ENCODE measurements around the gene PPP2R2C. TPM values are rescaled to one million over a fixed set of nuclear protein-coding genes. Genes with fewer than 3 reads are reported as not detected.

Gene PPP2R2C
- total RNA-seq, 1 experiment from 2014 or later = 9.5 TPM

DNA sequence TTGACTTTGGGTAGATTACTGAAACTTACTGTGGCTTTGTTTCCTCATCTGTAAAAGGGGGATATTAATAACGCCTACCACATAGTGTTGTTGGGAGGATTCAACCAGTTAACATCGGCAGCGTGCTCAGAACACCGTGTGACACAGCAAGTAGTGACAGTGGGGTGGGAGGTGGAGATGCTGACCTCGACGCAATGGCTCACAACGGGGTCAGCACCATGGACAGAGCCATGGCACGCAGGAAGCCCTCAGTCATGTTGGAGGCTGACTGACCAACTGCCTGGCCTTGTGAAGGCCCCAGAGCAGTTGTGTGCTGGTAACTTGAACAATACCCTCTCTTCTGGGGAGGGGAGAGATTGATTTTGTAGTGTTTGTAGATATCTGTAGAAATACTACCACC is 109.5 kb downstream of the PPP2R2C start:
- H3K27me3 ChIP-seq (ENCODE audit: low read length) = no peaks in the 10 kb centered on the region
- H3K9ac ChIP-seq (ENCODE audit: low read length) = no peak overlapping the region
- no peaks in the 10 kb centered on the region for H3K79me2 ChIP-seq (ENCODE audit: low read length)
- H2AFZ ChIP-seq (ENCODE audit: low read length) = no peak overlapping the region
- intact Hi-C loops (cut with micrococcal nuclease) = no loop called here
- BruUV-seq (replicated peaks) = no TSS peak
- no peaks in the 10 kb centered on the region for H3K4me1 ChIP-seq (ENCODE audit: insufficient read depth, low read length)
- DNase-seq (peak; percentile 16), ATAC-seq (no peak)
- H3K27ac ChIP-seq (ENCODE audit: low read length) = no peak overlapping the region
- no peaks in the 10 kb centered on the region for H3K9me3 ChIP-seq (ENCODE audit: low read length)
- no peaks in the 10 kb centered on the region for H3F3A ChIP-seq (ENCODE audit: low read length, unreplicated experiment)
- ChIA-PET POLR2A (ENCODE audit: unreplicated experiment) (no interaction called here), CTCF (no interaction called here)
- H3K4me2 ChIP-seq (ENCODE audit: low read length) = no peak overlapping the region
- no peaks in the 10 kb centered on the region for H3K36me3 ChIP-seq (ENCODE audit: low read depth, low read length)
- H3K4me3 ChIP-seq (ENCODE audit: low read length) = no peak overlapping the region
- H4K20me1 ChIP-seq (ENCODE audit: low read length) = no peaks in the 10 kb centered on the region
- H3K9me2 ChIP-seq (replicated peaks; ENCODE audit: low read length) = no peaks in the 10 kb centered on the region
- TF ChIP-seq EZH2 (IDR thresholded peaks at IDR 0.05; ENCODE audit: low read length, unreplicated experiment) = no peak

DNA sequence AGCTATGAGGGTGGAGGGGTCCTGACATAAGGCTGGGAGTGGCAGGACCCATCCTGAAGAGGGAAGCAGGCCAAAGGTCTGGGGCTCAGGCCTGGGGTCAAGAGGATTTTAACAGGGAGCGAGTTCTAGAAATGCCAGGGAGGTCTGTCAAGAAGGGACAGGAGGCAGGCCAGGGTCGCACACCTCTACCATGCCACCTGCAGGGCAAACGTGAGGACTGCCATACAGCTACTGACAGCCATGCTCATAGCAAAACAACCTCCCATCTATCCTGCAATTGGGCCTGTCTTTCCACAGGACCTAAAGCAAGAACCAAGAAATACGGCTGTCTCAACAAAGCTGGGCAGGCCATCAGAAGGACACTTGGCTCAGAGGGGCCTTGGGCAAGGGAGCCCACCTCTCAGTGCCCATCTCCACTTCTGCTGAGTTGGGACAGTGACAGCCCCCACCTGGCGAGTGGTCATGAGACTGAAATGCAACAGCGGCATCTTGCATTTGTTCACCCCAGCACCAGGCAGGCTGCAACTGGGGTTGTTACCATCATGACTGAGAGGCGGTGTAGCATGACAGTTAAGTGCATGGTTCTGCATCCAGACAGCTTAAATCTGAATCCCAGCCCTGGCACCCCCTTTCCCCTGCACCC is 110.0 kb downstream of the PPP2R2C start:
- BruUV-seq (replicated peaks) = no TSS peak
- no peaks in the 10 kb centered on the region for H3F3A ChIP-seq (ENCODE audit: low read length, unreplicated experiment)
- no peak; the same call in 1 of the 2 replicates for ATAC-seq
- no peaks in the 10 kb centered on the region for H3K27me3 ChIP-seq (ENCODE audit: low read length)
- ChIA-PET CTCF (no interaction called here), POLR2A (ENCODE audit: unreplicated experiment) (no interaction called here)
- intact Hi-C loops (cut with micrococcal nuclease) = no loop called here
- no peak overlapping the region for H3K4me3 ChIP-seq (ENCODE audit: low read length)
- no peak overlapping the region for H3K4me2 ChIP-seq (ENCODE audit: low read length)
- DNase-seq = peak; percentile 3
- H2AFZ ChIP-seq (ENCODE audit: low read length) = no peak overlapping the region
- no peaks in the 10 kb centered on the region for H4K20me1 ChIP-seq (ENCODE audit: low read length)
- TF ChIP-seq CTCF (conservative IDR thresholded peaks at IDR 0.05; ENCODE audit: low read depth, low read length) = peak; percentile 26; the same call in 1 of the 2 replicates
- TF ChIP-seq EZH2 (IDR thresholded peaks at IDR 0.05; ENCODE audit: low read length, unreplicated experiment) = no peak
- TF ChIP-seq EZH2phosphoT487 (IDR thresholded peaks at IDR 0.05; ENCODE audit: borderline replicate concordance, low read length) = no peak
- H3K27ac ChIP-seq (ENCODE audit: low read length) = no peak overlapping the region
- no peak overlapping the region for H3K9ac ChIP-seq (ENCODE audit: low read length)
- H3K36me3 ChIP-seq (ENCODE audit: low read depth, low read length) = no peaks in the 10 kb centered on the region
- H3K79me2 ChIP-seq (ENCODE audit: low read length) = no peaks in the 10 kb centered on the region
- H3K4me1 ChIP-seq (ENCODE audit: insufficient read depth, low read length) = no peaks in the 10 kb centered on the region
- no peaks in the 10 kb centered on the region for H3K9me2 ChIP-seq (replicated peaks; ENCODE audit: low read length)
- no peaks in the 10 kb centered on the region for H3K9me3 ChIP-seq (ENCODE audit: low read length)

GRCh38 chr4:6361076-6361784 is 111.2 kb downstream of the PPP2R2C start:
- Histone ChIP-seq H3K4me1 (ENCODE audit: insufficient read depth, low read length) (no peaks in the 10 kb centered on the region), H3F3A (ENCODE audit: low read length, unreplicated experiment) (no peaks in the 10 kb centered on the region), H3K4me2 (ENCODE audit: low read length) (no peak overlapping the region), H3K9me3 (ENCODE audit: low read length) (no peaks in the 10 kb centered on the region), H3K27me3 (ENCODE audit: low read length) (no peaks in the 10 kb centered on the region), H2AFZ (ENCODE audit: low read length) (no peak overlapping the region), H4K20me1 (ENCODE audit: low read length) (no peaks in the 10 kb centered on the region), H3K9ac (ENCODE audit: low read length) (no peak overlapping the region), H3K36me3 (ENCODE audit: low read depth, low read length) (no peaks in the 10 kb centered on the region), H3K4me3 (ENCODE audit: low read length) (no peak overlapping the region), H3K9me2 (replicated peaks; ENCODE audit: low read length) (no peaks in the 10 kb centered on the region), H3K79me2 (ENCODE audit: low read length) (no peaks in the 10 kb centered on the region), H3K27ac (ENCODE audit: low read length) (no peak overlapping the region)
- no peak for DNase-seq
- intact Hi-C loops (cut with micrococcal nuclease) = no loop called here
- POLR2A ChIA-PET (ENCODE audit: unreplicated experiment) = no interaction called here
- CTCF ChIA-PET = no interaction called here
- ATAC-seq = no peak
- no TSS peak for BruUV-seq (replicated peaks)
- TF ChIP-seq EZH2phosphoT487 (IDR thresholded peaks at IDR 0.05; ENCODE audit: borderline replicate concordance, low read length) = no peak
- TF ChIP-seq CTCF (conservative IDR thresholded peaks at IDR 0.05; ENCODE audit: low read depth, low read length) = no peak
- no peak for TF ChIP-seq EZH2 (IDR thresholded peaks at IDR 0.05; ENCODE audit: low read length, unreplicated experiment)

Measured in PC-3 (cell line).